ENCODE results near the gene LPCAT1.

GRCh38 chr5:1536871-1537602 is 13.3 kb upstream of the LPCAT1 start:
- TF ChIP-seq POLR2A (IDR thresholded peaks at IDR 0.05; ENCODE audit: borderline replicate concordance, extremely low read depth, insufficient read depth, insufficient read length) (no peak), CTCF (IDR thresholded peaks at IDR 0.05 in 2 of 3, conservative IDR thresholded peaks at IDR 0.05 in 1 of 3; ENCODE audit: borderline replicate concordance in 1 of 3, insufficient read depth in 1 of 3, low read depth in 2 of 3, low read length in 2 of 3) (no peak), POLR2AphosphoS5 (IDR thresholded peaks at IDR 0.05; ENCODE audit: low read depth, low read length) (no peak), EZH2 (IDR thresholded peaks at IDR 0.05) (no peak), CEBPB (IDR thresholded peaks at IDR 0.05; ENCODE audit: low read depth) (no peak), EGR1 (IDR thresholded peaks at IDR 0.05; ENCODE audit: low read depth) (no peak), YY1 (IDR thresholded peaks at IDR 0.05; ENCODE audit: extremely low read depth, insufficient replicate concordance, low read depth, low read length) (no peak)

All from HCT116 (cell line).